GM23248 (cell line): ENCODE results near the gene TENM4. TPM values are rescaled to one million over a fixed set of nuclear protein-coding genes. Genes with fewer than 3 reads are reported as not detected.

Experiments
- DNase-seq: peaks from one replicate; pipeline ENCODE4 v3.0.0-alpha.2; 2015
- H2AFZ ChIP-seq: fragments of 200-600 bp; sonication (generic); 2 replicates; pipeline ENCODE4 v1.6.1; 2016; ENCODE audit warnings: antibody characterized with exemption
- H3F3A ChIP-seq: fragments of 200-600 bp; sonication (generic); 2 replicates; pipeline ENCODE4 v1.6.1; 2016; ENCODE audit warnings: mild to moderate bottlenecking, antibody characterized with exemption, mixed run types; ENCODE audit not compliant: insufficient read depth
- H3K27ac ChIP-seq: fragments of 200-600 bp; sonication (generic); 2 replicates; pipeline ENCODE4 v1.5.1; 2016; ENCODE audit warnings: mild to moderate bottlenecking
- H3K27me3 ChIP-seq: fragments of 200-600 bp; sonication (generic); replicated peaks from 2 replicates; pipeline ENCODE4 v1.6.1; 2016; ENCODE audit warnings: mild to moderate bottlenecking; ENCODE audit not compliant: insufficient read depth
- H3K36me3 ChIP-seq: fragments of 200-600 bp; sonication (generic); 2 replicates; pipeline ENCODE4 v1.6.1; 2016; ENCODE audit warnings: low read depth, mild to moderate bottlenecking
- H3K4me1 ChIP-seq: fragments of 200-600 bp; sonication (generic); 2 replicates; pipeline ENCODE4 v1.6.1; 2016; ENCODE audit warnings: mild to moderate bottlenecking; ENCODE audit not compliant: insufficient read depth
- H3K4me2 ChIP-seq: fragments of 200-600 bp; sonication (generic); one replicate; pipeline ENCODE4 v1.6.1; 2016; ENCODE audit warnings: mild to moderate bottlenecking; ENCODE audit not compliant: unreplicated experiment
- H3K4me3 ChIP-seq: fragments of 200-600 bp; sonication (generic); 2 replicates; pipeline ENCODE4 v1.5.1; 2016; ENCODE audit warnings: mild to moderate bottlenecking
- H3K79me2 ChIP-seq: fragments of 200-600 bp; sonication (generic); 2 replicates; pipeline ENCODE4 v1.6.1; 2016; ENCODE audit warnings: mild to moderate bottlenecking; ENCODE audit not compliant: insufficient read depth
- H3K9ac ChIP-seq: fragments of 200-600 bp; sonication (generic); 2 replicates; pipeline ENCODE4 v1.6.1; 2016; ENCODE audit warnings: mild to moderate bottlenecking
- H3K9me2 ChIP-seq: fragments of 200-600 bp; sonication (generic); 2 replicates; pipeline ENCODE4 v1.6.1; 2016; ENCODE audit warnings: mixed run types, mild to moderate bottlenecking, moderate library complexity; ENCODE audit not compliant: insufficient read depth
- H3K9me3 ChIP-seq: fragments of 200-600 bp; sonication (generic); one replicate; pipeline ENCODE4 v1.6.1; 2017; ENCODE audit warnings: low read depth
- H4K20me1 ChIP-seq: fragments of 200-600 bp; sonication (generic); 2 replicates; pipeline ENCODE4 v1.6.0; 2016; ENCODE audit not compliant: insufficient read depth
- EZH2 ChIP-seq: fragments of 200-600 bp; sonication (generic); IDR thresholded peaks from 2 replicates; pipeline ENCODE4 v1.6.1; 2018; ENCODE audit warnings: antibody characterized with exemption, mild to moderate bottlenecking; ENCODE audit not compliant: insufficient read depth, poor library complexity, severe bottlenecking
- EZH2phosphoT487 ChIP-seq: fragments of 200-600 bp; sonication (generic); IDR thresholded peaks from 2 replicates; pipeline ENCODE4 v1.6.1; 2018; ENCODE audit warnings: antibody characterized with exemption, moderate library complexity, mild to moderate bottlenecking, low read depth; ENCODE audit not compliant: insufficient read depth
- WGBS, 2 experiments: methylation state at CpG; one replicate each; pipeline ENCODE4 v1.1.6; 2015 to 2017; ENCODE audit warnings: low lambda C conversion rate in 2 of 2, low coverage in 1 of 2; ENCODE audit errors: missing lambda C conversion rate in 2 of 2; 5-methylcytosine and 5-hydroxymethylcytosine counted together
- in situ Hi-C: fragments of 300-500 bp; cut with MboI; formaldehyde crosslinking; loops from 2 replicates; pipeline ENCODE4 v1.15.0; 2020
- polyA plus RNA-seq: library from polyadenylated mRNA; unstranded; fragments of >200 nt; fragmentation: Nextera tagmentation; extraction: Ambion mirVana; gene quantifications from 2 replicates; pipeline ENCODE4 v1.2.1, GENCODE V29; 2016
- total RNA-seq: library from RNA; depleted of rRNA; stranded (reverse); fragments of >200 nt; shearing (Covaris generic); gene quantifications from 2 replicates; pipeline ENCODE4 v1.2.3, GENCODE V29; 2014

Gene TENM4
- total and polyA plus RNA-seq, 2 experiments from 2014 or later: 0.11 to 0.48 TPM

GRCh38 chr11:79129702-79130101, 311.1 kb downstream of the TENM4 start:
- H3K4me1 ChIP-seq: no peaks in the 10 kb centered on the region
- no peaks in the 10 kb centered on the region for H3F3A ChIP-seq
- no peak overlapping the region for H2AFZ ChIP-seq
- no peaks in the 10 kb centered on the region for H4K20me1 ChIP-seq
- H3K9me3 ChIP-seq: no peaks in the 10 kb centered on the region
- WGBS, 2 experiments: 60 to 63% methylated on average over 4 of the region's 4 CpGs
- no peaks in the 10 kb centered on the region for H3K79me2 ChIP-seq
- no peak overlapping the region for H3K4me2 ChIP-seq
- no peaks in the 10 kb centered on the region for H3K9me2 ChIP-seq
- H3K9ac ChIP-seq: no peak overlapping the region
- TF ChIP-seq EZH2phosphoT487 (no peak), EZH2 (no peak)
- H3K4me3 ChIP-seq: no peak overlapping the region
- in situ Hi-C loops: no loop called here
- no peak for DNase-seq
- H3K36me3 ChIP-seq: no peaks in the 10 kb centered on the region
- no peak overlapping the region for H3K27ac ChIP-seq
- H3K27me3 ChIP-seq: peaks cover 4% of the 10 kb centered on the region; the same call in 1 of the 2 replicates

DNA sequence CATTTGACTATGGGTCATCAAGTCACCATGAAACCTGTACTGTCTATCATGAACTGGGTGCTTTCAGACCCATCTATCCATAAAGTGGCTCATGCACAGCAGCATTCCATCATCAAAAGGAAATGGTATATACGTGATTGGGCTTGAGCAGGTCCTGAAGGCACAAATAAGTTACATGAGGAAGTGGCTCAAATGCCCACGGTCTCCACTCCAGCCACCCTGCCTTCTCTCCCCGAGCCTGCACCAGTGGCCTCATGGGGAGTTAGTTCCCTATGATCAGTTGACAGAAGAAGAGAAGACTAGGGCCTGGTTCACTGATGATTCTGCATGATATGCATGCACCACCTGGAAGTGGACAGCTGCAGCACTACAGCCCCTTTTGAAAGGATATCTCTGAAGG, 312.5 kb downstream of the TENM4 start:
- no peak for DNase-seq
- no peak overlapping the region for H3K27ac ChIP-seq
- WGBS, 2 experiments: 12 to 20% methylated on average over 3 of the region's 3 CpGs
- H3K9me2 ChIP-seq: no peaks in the 10 kb centered on the region
- TF ChIP-seq EZH2phosphoT487 (no peak), EZH2 (no peak)
- no peaks in the 10 kb centered on the region for H3K79me2 ChIP-seq
- no peak overlapping the region for H3K4me3 ChIP-seq
- no peaks in the 10 kb centered on the region for H3K9me3 ChIP-seq
- no peak overlapping the region for H3K4me2 ChIP-seq
- H4K20me1 ChIP-seq: no peaks in the 10 kb centered on the region
- H3K36me3 ChIP-seq: no peaks in the 10 kb centered on the region
- in situ Hi-C loops: no loop called here
- H2AFZ ChIP-seq: no peak overlapping the region
- no peak overlapping the region for H3K9ac ChIP-seq
- no peaks in the 10 kb centered on the region for H3K4me1 ChIP-seq
- peaks cover 4% of the 10 kb centered on the region; the same call in 1 of the 2 replicates for H3K27me3 ChIP-seq
- H3F3A ChIP-seq: no peaks in the 10 kb centered on the region

DNA sequence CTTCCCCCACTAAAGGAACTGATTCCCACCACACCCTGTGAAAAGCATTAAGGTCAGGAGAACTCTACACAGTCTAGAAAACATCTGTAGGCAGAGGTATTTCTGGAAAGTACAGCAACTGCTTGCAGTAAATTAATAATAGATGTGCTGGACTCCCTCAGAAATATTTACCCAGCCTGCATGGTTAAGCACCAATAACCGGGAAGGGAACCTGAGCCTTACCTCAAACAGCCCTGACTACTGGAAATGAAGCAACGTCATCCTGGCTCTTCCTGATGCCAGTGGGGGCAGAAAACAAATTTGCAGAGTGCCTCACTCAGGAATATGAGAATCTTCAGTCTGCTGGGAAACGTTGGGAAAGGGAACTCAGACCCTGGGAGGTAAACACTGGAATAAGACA, 318.1 kb downstream of the TENM4 start:
- H3K9ac ChIP-seq: no peak overlapping the region
- no peaks in the 10 kb centered on the region for H4K20me1 ChIP-seq
- no peak for TF ChIP-seq EZH2
- no peak for TF ChIP-seq EZH2phosphoT487
- no peak overlapping the region for H3K27ac ChIP-seq
- no peak for DNase-seq
- no peaks in the 10 kb centered on the region for H3F3A ChIP-seq
- H3K4me3 ChIP-seq: no peak overlapping the region
- no peaks in the 10 kb centered on the region for H3K27me3 ChIP-seq
- H3K4me1 ChIP-seq: no peaks in the 10 kb centered on the region
- no peaks in the 10 kb centered on the region for H3K79me2 ChIP-seq
- no peak overlapping the region for H2AFZ ChIP-seq
- no peak overlapping the region for H3K4me2 ChIP-seq
- no peaks in the 10 kb centered on the region for H3K36me3 ChIP-seq
- in situ Hi-C loops: no loop called here
- H3K9me2 ChIP-seq: no peaks in the 10 kb centered on the region
- 35 to 36% methylated on average over 3 of the region's 3 CpGs for WGBS, 2 experiments
- no peaks in the 10 kb centered on the region for H3K9me3 ChIP-seq

DNA sequence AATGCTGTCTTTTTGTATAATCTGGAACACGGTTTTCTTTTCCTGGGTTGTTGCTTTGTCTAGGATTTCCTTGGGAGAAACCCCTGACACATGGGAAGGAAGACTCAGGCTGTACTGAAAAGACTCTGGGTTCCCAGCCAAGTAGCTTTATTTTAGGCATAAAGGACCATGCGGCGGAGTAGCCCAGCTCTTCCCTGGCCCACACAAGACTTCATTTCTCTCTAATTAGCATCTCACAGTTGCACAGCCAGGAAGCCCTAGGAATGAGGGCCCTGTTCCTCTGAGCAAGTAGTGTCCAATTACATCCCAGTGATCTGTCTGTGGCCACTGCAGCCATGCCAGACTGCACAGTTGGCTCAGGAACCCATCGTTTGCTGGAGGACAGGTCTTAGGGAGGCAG, 319.5 kb downstream of the TENM4 start:
- Histone ChIP-seq H3K4me2 (no peak overlapping the region), H3K4me1 (no peaks in the 10 kb centered on the region), H3K27ac (no peak overlapping the region), H3K9me3 (no peaks in the 10 kb centered on the region), H3K36me3 (no peaks in the 10 kb centered on the region), H3F3A (no peaks in the 10 kb centered on the region), H3K9ac (no peak overlapping the region), H2AFZ (no peak overlapping the region), H3K9me2 (no peaks in the 10 kb centered on the region), H4K20me1 (no peaks in the 10 kb centered on the region), H3K79me2 (no peaks in the 10 kb centered on the region), H3K4me3 (no peak overlapping the region), H3K27me3 (no peaks in the 10 kb centered on the region)
- TF ChIP-seq EZH2phosphoT487: no peak
- TF ChIP-seq EZH2: no peak
- in situ Hi-C loops: no loop called here
- no peak for DNase-seq
- WGBS, 2 experiments: 3 to 10% methylated on average over 4 of the region's 4 CpGs

- Histone ChIP-seq H3F3A (no peaks in the 10 kb centered on the region), H3K79me2 (no peaks in the 10 kb centered on the region), H3K27me3 (no peaks in the 10 kb centered on the region), H4K20me1 (no peaks in the 10 kb centered on the region), H3K9me3 (no peaks in the 10 kb centered on the region), H3K36me3 (no peaks in the 10 kb centered on the region), H3K9ac (no peak overlapping the region), H3K9me2 (no peaks in the 10 kb centered on the region), H3K4me2 (no peak overlapping the region), H3K4me1 (no peaks in the 10 kb centered on the region), H3K4me3 (no peak overlapping the region), H3K27ac (no peak overlapping the region), H2AFZ (no peak overlapping the region)
- no peak for TF ChIP-seq EZH2
- TF ChIP-seq EZH2phosphoT487: no peak
- 7 to 10% methylated on average over 8 of the region's 8 CpGs for WGBS, 2 experiments
- in situ Hi-C loops: no loop called here
- no peak for DNase-seq
Measured at GRCh38 chr11:79119491-79120284, 321.1 kb downstream of the TENM4 start.
